22Rv1 (cell line): ENCODE measurements around the gene CHD2.
A peak's percentile ranks its signal among the peaks of the same experiment; 100 is the strongest.

Experiments
- H3K27ac ChIP-seq: fragments of 450-650 bp; 2 replicates; pipeline ENCODE4 v1.5.1; 2017
- CTCF ChIP-seq: fragments of 450-650 bp; IDR thresholded peaks from 2 replicates; pipeline ENCODE4 v1.5.1; 2017; ENCODE audit warnings: mild to moderate bottlenecking
- ZFX ChIP-seq: fragments of 450-650 bp; IDR thresholded peaks from 2 replicates; pipeline ENCODE4 v1.6.1; 2017; ENCODE audit warnings: antibody characterized with exemption, borderline replicate concordance

CHD2 gene

GRCh38 chr15:92886815-92887214 lies 13.3 kb upstream of the CHD2 start:
- TF ChIP-seq ZFX (no peak), CTCF (no peak)
- H3K27ac ChIP-seq = no peak overlapping the region

- TF ChIP-seq CTCF (no peak), ZFX (no peak)
- H3K27ac ChIP-seq = no peak overlapping the region
These were observed 12.3 kb upstream of the CHD2 start for GRCh38 chr15:92887869-92888268.

- TF ChIP-seq CTCF (no peak), ZFX (no peak)
- H3K27ac ChIP-seq = no peak overlapping the region
These were observed 10.6 kb upstream of the CHD2 start for GRCh38 chr15:92889390-92890107.

- peak overlapping the region; percentile 19; the same call in 1 of the 2 replicates for H3K27ac ChIP-seq
- TF ChIP-seq ZFX = no peak
- no peak for TF ChIP-seq CTCF
These were observed 8.5 kb upstream of the CHD2 start for GRCh38 chr15:92891533-92892200.

- no peak for TF ChIP-seq CTCF
- no peak overlapping the region for H3K27ac ChIP-seq
These were observed 7.9 kb upstream of the CHD2 start for GRCh38 chr15:92892201-92892555.

GRCh38 chr15:92893200-92893599 lies 6.9 kb upstream of the CHD2 start:
- no peak overlapping the region for H3K27ac ChIP-seq
- no peak for TF ChIP-seq CTCF
- no peak for TF ChIP-seq ZFX

- no peak overlapping the region for H3K27ac ChIP-seq
- TF ChIP-seq ZFX = no peak
- TF ChIP-seq CTCF = no peak
These were observed 3.6 kb upstream of the CHD2 start for GRCh38 chr15:92896561-92896960.
